ENCODE data around the gene IPCEF1. TPM values are rescaled to one million over a fixed set of nuclear protein-coding genes. Genes with fewer than 3 reads are reported as not detected.

IPCEF1 gene
- total and polyA plus RNA-seq, 2 of the 8 experiments (the other 6 are each of a cell fraction or from before 2014, with no cell fraction given), result 0.41 to 0.78 TPM

GRCh38 chr6:154370545-154370944 is 13.9 kb upstream of the IPCEF1 start:
- Histone ChIP-seq H2AFZ (ENCODE audit: low read length) (no peak overlapping the region), H3K4ac (replicated peaks; ENCODE audit: insufficient read length, low read depth, low read length) (no peak overlapping the region), H4K20me1 (replicated peaks in 1 of 2; ENCODE audit: control insufficient read depth in 1 of 2, insufficient read depth in 2 of 2, low read length in 2 of 2) (no peaks in the 10 kb centered on the region), H2BK120ac (replicated peaks; ENCODE audit: low read depth, low read length) (no peak overlapping the region), H3K18ac (ENCODE audit: extremely low read depth, low read length) (no peak overlapping the region), H2BK20ac (ENCODE audit: low read length) (no peak overlapping the region), H2AK5ac (ENCODE audit: low read depth, low read length) (no peak overlapping the region), H3K4me1 (replicated peaks in 1 of 4; ENCODE audit: control insufficient read depth in 3 of 4, insufficient read depth in 4 of 4, low read length in 3 of 4) (no peaks in the 10 kb centered on the region), H3K23ac (ENCODE audit: insufficient read length) (no peak overlapping the region), H3K79me2 (ENCODE audit: control insufficient read depth in 1 of 2, insufficient read depth in 2 of 2, low read length in 2 of 2) (no peaks in the 10 kb centered on the region), H4K5ac (ENCODE audit: insufficient read length, low read depth, low read length) (no peak overlapping the region), H3K4me3 (ENCODE audit: extremely low read depth in 1 of 4, insufficient read depth in 2 of 4, low read depth in 3 of 4, low read length in 4 of 4) (no peak overlapping the region), H4K91ac (replicated peaks; ENCODE audit: insufficient read length, low read length) (no peak overlapping the region), H3K14ac (ENCODE audit: insufficient read length) (no peak overlapping the region), H2BK5ac (ENCODE audit: low read depth, low read length) (no peak overlapping the region), H2BK12ac (ENCODE audit: low read depth, low read length) (no peak overlapping the region), H3K79me1 (ENCODE audit: low read depth, low read length) (no peaks in the 10 kb centered on the region), H3K9ac (replicated peaks in 1 of 4; ENCODE audit: extremely low read depth in 1 of 4, low read depth in 3 of 4, low read length in 3 of 4) (no peak overlapping the region), H2BK15ac (ENCODE audit: low read length) (no peak overlapping the region), H3K4me2 (ENCODE audit: insufficient read depth in 1 of 2, low read depth in 2 of 2, low read length in 2 of 2) (no peak overlapping the region), H3K27me3 (replicated peaks in 1 of 4; ENCODE audit: control insufficient read depth in 3 of 4, extremely low read depth in 1 of 4, insufficient read depth in 3 of 4, low read length in 3 of 4) (no peaks in the 10 kb centered on the region), H3K36me3 (ENCODE audit: control insufficient read depth in 2 of 4, insufficient read depth in 4 of 4, low read length in 3 of 4) (no peaks in the 10 kb centered on the region), H3K23me2 (ENCODE audit: low read depth, low read length) (no peaks in the 10 kb centered on the region; the same call in 1 of the 2 replicates), H3K56ac (replicated peaks; ENCODE audit: insufficient read length, low read depth, low read length) (no peak overlapping the region), H4K8ac (ENCODE audit: extremely low read depth, insufficient read depth, low read length) (no peak overlapping the region), H3K9me3 (ENCODE audit: insufficient read depth in 2 of 2, low read depth in 1 of 2, low read length in 1 of 2) (peaks cover 0 to 5% of the 10 kb centered on the region in 2 experiments; a peak in 1 of 4 replicates), H3K27ac (ENCODE audit: low read depth, low read length) (no peak overlapping the region)
- POLR2A ChIA-PET (ENCODE audit: partially characterized antibody), result no interaction called here
- peak; percentile 53 to 64 for TF ChIP-seq RAD21 (IDR thresholded peaks at IDR 0.05 in 1 of 2, conservative IDR thresholded peaks at IDR 0.05 in 1 of 2; ENCODE audit: low read depth in 2 of 2, low read length in 2 of 2)
- TF ChIP-seq CTCF (IDR thresholded peaks at IDR 0.05; ENCODE audit: control extremely low read depth in 1 of 3, insufficient read depth in 1 of 3, low read depth in 1 of 3, low read length in 3 of 3), result peak; percentile 18 to 46 (median 46); a peak in 3 of 4 replicates
- no peak for TF ChIP-seq JUND (IDR thresholded peaks at IDR 0.05; ENCODE audit: low read length)
- CTCF ChIA-PET (ENCODE audit: partially characterized antibody), result interaction anchor here (0.5 to 2.0 kb wide), 15 partner anchors 8 to 295 kb away, joined by 3 to 11 read pairs (median 3); partner anchors contain the start of gene IPCEF1
- FAIRE-seq (peak; percentile 78), DNase-seq (ENCODE audit: low read depth in 1 of 2, low spot score in 2 of 2) (no peak)
- WGBS, 2 experiments (ENCODE audit: extremely low coverage in 1 of 2, insufficient coverage in 1 of 2, insufficient read length in 1 of 2, insufficient replicate concordance in 2 of 2, low coverage in 1 of 2, low lambda C conversion rate in 2 of 2, missing lambda C conversion rate in 1 of 2), result 76% methylated on average over 4 of the region's 4 CpGs; no CpG with 5 or more reads in 1 of the 2 experiments
